T-helper 22 cell (primary cell): ENCODE results near the gene CCDC174.
"Not testable (repeated sequence)": the region's sequence is repeated elsewhere in the genome, so short reads cannot be mapped to it uniquely, and the experiment has no call there.

ENCODE experiments used
- DNase-seq: peaks from one replicate; pipeline ENCODE4 v3.0.0-alpha.2; 2020; ENCODE audit warnings: low read depth

The CCDC174 gene

GRCh38 chr3:14627815-14628214 is 23.7 kb upstream of the CCDC174 start:
- DNase-seq = no peak

DNA sequence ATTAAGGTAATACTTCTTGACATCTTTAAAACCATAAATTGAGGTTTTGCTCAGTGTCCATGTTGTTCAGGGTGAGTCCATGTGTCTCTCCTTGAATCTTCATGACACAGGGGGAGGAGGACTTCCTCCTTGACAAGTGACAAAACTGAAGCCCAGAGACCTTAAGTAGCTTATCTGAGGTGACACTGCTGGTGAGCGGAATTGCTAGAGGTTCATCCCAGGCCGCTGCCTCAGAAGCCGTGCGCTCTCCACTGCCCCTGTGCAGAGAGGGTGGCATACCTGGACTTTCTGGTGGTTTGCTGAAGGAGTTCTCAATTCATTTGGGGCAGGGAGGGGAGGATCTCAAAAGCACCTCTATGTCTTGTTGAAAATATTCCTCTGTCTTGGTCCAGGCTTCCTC is 23.2 kb upstream of the CCDC174 start:
- no peak for DNase-seq

- no peak for DNase-seq
Measured at GRCh38 chr3:14630404-14631100, 21.0 kb upstream of the CCDC174 start.

DNA sequence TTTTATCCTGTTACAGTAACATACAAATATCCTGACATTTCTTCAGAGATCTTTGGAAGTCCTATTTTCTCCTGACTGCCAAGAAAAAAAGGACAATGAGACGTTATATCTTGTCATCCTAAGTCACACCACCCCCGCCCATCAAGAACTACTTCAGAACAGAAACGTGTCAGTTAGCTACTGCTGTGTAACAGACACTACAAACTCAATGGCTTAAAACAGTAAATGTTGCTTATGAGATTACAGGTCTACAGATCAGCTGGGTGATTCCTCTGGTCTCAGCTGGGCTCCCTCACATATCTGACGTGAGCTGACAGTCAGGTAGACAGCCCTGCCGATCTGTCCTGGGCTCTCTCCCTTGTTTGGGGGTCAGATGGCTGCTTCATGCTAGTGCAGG is 20.5 kb upstream of the CCDC174 start:
- no peak for DNase-seq

- no peak for DNase-seq
Measured at GRCh38 chr3:14631687-14632441, 19.7 kb upstream of the CCDC174 start.

DNA sequence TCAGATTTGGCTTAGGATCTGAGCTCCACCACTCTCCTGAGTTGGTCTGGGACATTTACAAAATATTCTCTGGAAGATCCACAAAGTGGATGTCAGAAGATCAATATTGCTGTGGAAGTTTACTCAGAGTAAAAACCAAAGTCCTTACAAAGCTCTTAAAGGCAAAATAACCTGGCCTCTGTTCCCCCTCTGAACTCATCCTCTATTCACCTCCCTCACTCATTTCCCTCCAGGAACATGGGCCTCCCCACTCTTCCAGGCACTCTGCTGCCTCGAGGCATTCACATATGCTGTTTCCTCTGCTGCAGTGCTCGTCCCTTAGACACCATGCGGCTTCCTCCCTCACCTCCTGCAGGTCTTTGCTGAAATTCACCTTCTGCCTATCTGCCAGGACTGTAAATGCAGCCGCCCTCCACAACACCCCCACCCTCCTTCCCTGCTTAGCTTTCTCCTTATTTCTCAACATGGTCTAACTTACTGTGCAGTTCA is 19.1 kb upstream of the CCDC174 start:
- no peak for DNase-seq

DNA sequence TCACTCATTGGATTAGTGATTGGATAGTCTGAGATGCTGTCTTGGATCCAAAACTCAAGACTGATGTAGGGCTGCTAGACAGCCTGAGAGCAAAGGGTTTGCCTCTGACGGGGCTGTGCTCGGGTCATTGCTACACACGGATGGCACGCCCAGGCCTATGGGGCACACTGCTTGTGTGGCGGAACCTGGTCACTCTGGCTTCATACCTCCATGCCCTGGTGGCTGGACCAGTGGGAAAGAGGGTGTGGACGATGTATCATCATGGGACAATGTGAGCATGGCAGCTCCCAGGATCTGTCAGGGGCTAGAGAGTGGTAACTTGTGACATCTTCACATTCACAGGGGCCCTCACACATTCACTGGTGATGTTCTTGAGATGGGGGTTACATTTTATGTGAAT is 18.1 kb upstream of the CCDC174 start:
- DNase-seq = no peak

GRCh38 chr3:14633819-14634424 is 17.6 kb upstream of the CCDC174 start:
- peak; percentile 25 for DNase-seq

DNA sequence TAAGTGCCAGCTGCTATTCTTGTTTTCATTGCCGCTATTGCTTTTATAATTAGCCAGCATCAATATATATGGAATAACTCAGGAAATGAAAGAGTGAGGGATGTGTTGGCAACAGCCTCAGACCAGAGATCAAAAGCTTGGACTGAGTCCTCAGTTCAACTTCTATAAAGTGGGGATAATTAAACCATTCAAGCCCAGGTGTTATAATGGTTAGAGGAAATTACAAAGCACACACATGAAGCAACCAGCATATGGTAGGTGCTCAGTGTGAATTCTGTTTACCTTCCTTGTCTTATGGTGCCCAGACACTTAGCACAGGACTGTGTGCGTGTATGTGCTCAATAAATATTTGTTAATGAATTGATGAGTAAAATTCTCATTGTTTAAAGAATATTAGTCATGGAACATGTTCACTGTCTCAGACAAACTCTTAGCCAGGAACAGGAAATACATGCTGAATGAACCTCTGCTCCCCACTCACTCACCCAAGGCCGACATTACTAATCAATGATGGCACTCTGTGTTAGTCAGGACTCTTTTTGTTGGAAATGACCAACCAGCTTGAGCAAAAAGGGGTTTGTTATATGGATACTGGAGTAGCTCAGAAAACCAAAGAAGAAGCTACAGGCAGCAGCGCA is 16.7 kb upstream of the CCDC174 start:
- no peak for DNase-seq

GRCh38 chr3:14636496-14637087 is 15.0 kb upstream of the CCDC174 start:
- DNase-seq = no peak

GRCh38 chr3:14640157-14640562 is 11.4 kb upstream of the CCDC174 start:
- no peak for DNase-seq

GRCh38 chr3:14640734-14641133 is 10.8 kb upstream of the CCDC174 start:
- DNase-seq = no peak

- DNase-seq = no peak
Measured at GRCh38 chr3:14641346-14641745, 10.2 kb upstream of the CCDC174 start.

DNA sequence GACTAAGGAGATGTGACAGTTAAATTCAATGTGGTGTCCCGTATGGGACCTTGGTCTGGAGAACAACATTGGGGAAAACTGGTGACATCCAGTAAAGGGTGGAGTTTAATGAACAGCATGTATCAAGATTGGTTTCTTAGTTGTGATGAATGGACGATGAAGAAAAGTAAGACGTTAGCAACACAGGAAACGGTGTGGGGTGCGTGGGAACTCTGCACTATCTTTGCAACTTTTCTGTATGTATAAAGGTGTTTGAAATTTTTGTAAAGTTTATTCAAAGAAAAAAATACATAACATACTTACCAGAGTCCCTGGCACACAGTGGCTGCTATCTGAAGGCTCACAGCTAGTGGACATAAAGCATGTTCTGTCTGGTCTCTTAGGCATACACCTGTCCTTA is 6.1 kb upstream of the CCDC174 start:
- no peak for DNase-seq

- no peak for DNase-seq
Measured at GRCh38 chr3:14646131-14646573, 5.4 kb upstream of the CCDC174 start.

GRCh38 chr3:14646589-14647413 is 4.8 kb upstream of the CCDC174 start:
- DNase-seq = no peak

DNA sequence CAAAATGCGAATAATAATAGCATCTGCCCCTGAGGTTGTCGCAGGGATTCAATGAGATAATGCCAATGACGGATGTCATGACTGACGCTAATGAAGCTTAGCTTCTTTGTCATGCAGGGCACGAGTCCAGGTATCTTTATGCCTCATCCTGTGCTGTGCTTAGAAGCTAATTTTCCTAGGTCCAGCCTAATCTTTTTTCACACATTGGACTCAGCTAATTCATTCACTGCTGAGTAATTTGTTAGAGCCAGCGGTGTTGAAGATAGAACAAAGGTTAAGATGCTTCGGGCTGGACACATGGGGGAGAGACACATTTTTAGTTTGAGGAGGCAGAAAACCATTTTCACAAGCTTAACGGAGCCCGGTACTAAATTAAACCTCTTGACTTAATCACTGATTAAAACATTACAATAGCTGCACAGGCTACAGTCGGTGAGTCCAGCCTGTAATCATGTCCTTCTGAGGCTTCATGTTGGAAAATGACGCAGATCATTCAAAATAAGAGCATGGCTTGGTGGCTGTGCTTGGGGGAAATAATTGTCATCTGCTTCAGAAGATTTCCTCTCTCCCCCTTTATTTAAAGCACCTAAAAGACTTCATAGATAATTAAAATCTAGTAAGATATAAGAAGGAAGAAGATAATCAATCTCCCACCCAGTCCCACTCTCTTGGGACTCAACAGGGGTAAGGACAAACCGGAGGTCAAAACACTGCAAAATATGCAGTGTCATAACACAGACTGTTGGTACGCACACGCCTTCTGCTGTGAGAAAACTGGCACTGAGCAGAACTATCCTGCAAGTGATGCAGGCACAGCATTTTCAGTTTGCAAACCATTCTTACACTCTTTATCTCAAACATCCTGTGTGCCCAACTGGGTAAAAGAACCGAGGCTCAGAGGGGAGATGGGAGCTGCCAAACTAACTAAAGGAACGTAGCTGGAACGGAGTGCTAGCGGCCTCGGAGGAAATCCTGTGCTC is 3.3 kb upstream of the CCDC174 start:
- no peak for DNase-seq

DNA sequence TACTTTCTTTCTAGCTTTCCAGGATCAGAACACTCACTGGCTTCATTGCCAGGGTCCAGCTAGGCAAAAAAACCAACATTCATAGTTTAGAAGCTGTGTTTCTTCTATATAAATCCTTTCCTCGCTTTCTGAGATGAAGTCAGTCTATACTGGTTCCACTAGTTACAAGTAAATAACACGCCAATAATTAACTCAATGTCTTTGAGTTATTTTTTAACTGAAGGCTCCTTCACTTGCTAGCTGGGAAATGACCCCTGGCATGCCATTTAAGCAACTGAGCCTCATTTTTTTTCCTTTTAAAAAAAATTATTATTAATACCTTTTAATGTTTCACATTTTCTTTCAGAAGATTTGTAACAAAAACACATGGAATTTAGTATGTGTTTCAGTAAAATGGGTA is 2.1 kb upstream of the CCDC174 start:
- no peak for DNase-seq

DNA sequence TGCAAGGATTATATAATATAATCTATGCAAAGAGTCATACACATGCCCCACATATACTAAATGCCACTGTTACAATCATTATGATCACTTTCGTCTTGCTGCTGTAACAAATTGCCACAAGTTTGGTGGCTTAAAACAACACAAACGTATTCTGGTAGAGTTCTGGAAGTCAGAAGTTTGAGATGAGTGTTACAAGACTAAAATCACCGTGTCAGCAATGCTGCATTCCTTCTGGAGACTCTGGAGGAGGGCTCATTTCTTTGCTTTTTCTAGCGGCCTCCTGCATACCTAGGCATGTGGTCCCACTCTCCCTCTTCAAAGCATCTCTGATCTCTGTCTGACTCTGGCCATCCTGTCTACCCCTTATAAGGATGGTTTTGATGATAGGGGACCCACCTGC is 1.4 kb upstream of the CCDC174 start:
- DNase-seq = no peak

DNA sequence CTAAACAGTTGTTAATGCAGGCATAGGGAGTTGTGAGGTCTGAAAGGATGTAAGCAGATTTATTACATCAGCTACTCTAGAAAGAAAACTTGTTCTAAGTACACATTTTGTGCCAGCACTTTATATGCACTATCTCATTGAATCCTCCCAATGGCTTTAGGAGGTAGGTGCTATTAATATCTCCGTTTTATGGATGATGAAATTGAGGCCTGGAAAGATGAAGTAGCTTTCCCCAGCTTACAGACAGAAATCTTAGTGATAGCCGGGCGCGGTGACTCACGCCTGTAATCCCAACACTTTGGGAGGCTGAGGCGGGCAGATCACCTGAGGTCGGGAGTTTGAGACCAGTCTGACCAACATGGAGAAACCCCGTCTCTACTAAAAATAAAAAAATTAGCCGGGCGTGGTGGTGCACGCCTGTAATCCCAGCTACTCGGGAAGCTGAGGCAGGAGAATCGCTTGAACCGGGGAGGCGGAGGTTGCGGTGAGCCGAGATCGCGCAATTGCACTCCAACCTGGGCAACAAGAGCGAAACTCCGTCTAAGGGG is 872 bp downstream of the CCDC174 start:
- not testable (repeated sequence) for DNase-seq
